GM18907 (cell line): Measurements from ENCODE around the gene MYO3B.

ENCODE experiments used
- ATAC-seq: cut with Tn5 transposase; IDR thresholded peaks from one replicate; pipeline ENCODE4 v1.9.1; 2021; ENCODE audit warnings: mild to moderate bottlenecking, moderate library complexity; ENCODE audit not compliant: unreplicated experiment

The MYO3B gene, protein sequence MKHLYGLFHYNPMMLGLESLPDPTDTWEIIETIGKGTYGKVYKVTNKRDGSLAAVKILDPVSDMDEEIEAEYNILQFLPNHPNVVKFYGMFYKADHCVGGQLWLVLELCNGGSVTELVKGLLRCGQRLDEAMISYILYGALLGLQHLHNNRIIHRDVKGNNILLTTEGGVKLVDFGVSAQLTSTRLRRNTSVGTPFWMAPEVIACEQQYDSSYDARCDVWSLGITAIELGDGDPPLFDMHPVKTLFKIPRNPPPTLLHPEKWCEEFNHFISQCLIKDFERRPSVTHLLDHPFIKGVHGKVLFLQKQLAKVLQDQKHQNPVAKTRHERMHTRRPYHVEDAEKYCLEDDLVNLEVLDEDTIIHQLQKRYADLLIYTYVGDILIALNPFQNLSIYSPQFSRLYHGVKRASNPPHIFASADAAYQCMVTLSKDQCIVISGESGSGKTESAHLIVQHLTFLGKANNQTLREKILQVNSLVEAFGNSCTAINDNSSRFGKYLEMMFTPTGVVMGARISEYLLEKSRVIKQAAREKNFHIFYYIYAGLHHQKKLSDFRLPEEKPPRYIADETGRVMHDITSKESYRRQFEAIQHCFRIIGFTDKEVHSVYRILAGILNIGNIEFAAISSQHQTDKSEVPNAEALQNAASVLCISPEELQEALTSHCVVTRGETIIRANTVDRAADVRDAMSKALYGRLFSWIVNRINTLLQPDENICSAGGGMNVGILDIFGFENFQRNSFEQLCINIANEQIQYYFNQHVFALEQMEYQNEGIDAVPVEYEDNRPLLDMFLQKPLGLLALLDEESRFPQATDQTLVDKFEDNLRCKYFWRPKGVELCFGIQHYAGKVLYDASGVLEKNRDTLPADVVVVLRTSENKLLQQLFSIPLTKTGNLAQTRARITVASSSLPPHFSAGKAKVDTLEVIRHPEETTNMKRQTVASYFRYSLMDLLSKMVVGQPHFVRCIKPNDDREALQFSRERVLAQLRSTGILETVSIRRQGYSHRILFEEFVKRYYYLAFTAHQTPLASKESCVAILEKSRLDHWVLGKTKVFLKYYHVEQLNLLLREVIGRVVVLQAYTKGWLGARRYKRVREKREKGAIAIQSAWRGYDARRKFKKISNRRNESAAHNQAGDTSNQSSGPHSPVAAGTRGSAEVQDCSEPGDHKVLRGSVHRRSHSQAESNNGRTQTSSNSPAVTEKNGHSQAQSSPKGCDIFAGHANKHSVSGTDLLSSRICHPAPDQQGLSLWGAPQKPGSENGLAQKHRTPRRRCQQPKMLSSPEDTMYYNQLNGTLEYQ (N-terminal part only)

DNA sequence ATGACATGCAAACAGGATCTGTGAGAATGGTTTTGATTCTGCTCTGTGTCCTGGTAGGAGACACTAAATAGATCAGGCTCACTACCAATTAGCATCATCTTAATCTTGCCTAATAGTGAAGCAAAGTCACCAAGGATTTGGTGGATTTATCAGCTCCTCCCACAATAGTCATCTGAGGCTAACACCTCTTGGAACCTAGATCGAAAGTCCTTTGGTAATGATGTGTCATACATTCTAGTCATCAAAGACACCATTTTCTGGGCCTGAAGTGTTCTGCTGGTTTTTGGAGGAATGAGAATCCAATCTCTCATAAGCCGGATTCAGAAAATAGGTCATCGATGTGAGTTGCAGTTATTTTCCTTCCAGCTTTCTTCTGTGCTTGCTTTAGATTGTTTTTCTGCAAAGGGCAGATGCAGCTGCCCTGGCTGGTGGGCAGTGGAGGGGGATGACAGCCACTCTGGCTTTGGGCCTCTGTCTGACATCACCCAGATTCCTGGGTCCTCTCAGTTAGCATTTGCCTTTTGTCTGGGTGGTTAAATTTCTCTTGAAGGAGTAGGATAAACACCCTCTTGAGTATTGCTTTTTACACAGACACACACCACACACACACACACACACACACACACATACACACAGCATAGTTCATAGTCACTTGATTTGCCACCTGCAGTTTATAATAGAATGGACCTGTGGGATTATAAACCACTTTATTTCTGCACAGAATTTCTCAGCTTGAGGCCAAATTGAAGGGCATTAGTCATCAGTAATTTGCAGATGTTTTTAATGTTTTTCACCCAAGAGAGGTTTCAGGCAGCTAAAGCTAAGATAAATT, at the start of gene MYO3B:
Gene MYO3B (plus strand): TSS at position 198 of the 832 bp plus-strand sequence. CDS start 141 bp downstream, at position 339.
- no peak for ATAC-seq

- no peak for ATAC-seq
Observed at GRCh38 chr2:170139276-170139967, 38.5 kb upstream of the MYO3B start.

DNA sequence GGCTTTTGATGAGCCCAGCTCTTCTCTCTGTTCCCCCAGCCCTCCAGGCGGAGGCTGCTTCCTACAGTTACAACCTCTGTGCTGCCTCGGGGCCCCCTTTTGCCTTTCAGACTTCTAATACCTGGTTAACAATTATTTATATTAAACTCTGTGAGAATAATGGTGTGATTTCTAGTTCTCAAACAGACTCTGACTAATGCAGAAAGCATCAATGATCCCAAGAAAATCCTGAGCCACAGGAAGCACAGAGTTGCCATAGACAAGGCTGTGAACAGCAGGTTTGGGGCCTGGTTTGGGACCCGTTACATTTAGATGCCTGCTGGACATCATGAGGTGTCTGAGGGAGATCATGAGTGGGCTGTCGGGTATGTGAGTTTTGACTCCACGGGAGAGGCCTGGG, 37.4 kb upstream of the MYO3B start:
- no peak for ATAC-seq

GRCh38 chr2:170141865-170142264, 36.1 kb upstream of the MYO3B start:
- ATAC-seq: no peak

- no peak for ATAC-seq
Observed at GRCh38 chr2:170142502-170142901, 35.4 kb upstream of the MYO3B start.

DNA sequence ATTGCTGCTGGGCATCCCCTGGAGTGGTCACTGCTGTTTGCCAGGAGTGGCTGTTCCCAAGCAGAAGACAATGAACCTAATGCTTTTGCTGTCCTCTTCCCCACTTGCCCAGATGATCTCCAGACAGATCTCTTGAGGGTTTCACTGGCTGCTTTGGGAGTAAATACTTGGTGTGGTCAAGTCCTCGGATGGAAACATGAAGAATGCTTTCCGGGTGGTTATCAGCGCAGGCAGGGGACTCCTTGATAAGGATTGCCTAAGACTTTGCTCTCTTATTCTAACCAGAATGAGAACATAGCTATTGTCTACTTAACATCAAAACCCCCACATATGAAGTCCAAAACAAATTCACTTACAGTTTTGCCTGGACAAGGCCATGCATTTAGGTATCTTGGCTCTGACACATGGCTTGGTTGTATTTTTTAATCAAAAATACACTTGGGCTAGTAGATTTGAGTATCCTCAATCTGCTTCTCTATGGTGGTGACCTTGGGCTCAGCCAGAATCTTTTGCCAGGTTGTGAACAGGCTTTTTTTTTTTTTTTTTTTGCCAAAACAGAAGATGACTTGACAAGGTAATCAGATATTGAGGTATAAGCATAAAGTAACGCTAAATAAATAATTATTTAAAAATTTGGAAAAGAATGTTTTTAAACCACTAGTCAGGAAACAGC, 34.8 kb upstream of the MYO3B start:
- no peak for ATAC-seq

- ATAC-seq: no peak
Observed at GRCh38 chr2:170144761-170145160, 33.2 kb upstream of the MYO3B start.

- ATAC-seq: no peak
Observed at GRCh38 chr2:170145191-170145590, 32.8 kb upstream of the MYO3B start.

- ATAC-seq: no peak
Observed at GRCh38 chr2:170145675-170146432, 32.1 kb upstream of the MYO3B start.

- ATAC-seq: no peak
Observed at GRCh38 chr2:170146784-170147183, 31.2 kb upstream of the MYO3B start.

- no peak for ATAC-seq
Observed at GRCh38 chr2:170147576-170147975, 30.4 kb upstream of the MYO3B start.

- no peak for ATAC-seq
Observed at GRCh38 chr2:170148161-170148560, 29.8 kb upstream of the MYO3B start.

- ATAC-seq: no peak
Observed at GRCh38 chr2:170152421-170152820, 25.5 kb upstream of the MYO3B start.

DNA sequence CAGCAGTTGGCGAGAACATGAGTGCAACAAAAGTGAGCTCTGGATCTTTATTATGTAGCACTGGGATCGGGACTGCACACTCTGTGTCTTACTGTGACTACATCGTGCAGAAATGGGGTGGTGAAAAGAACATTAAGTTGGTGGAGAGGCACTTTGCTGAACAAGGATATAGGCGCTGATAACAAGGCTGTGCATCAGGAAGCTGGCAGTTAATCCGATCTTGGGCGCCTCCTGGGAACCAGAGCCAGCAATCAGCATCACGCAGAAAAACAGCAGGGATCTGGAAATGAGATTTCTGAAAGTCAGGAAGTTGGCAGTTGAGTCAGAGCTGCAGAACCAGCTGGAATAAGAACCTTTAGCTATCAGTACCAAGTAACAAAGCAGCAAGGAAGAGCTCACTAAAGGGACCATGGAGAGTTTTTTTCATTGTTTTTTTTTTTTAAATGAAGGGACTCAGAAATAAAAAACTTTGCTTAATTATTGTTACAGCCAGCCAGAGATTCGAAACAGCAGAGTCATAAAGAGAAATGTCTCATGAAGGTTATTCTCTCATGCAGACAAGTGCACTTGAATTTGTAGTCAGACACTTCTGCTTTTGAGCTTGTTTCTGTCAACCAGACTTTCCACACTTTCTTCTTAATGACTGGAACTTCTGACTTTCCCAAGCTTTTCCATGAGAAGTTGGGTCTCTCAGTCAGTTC, 22.8 kb upstream of the MYO3B start:
- ATAC-seq: no peak

DNA sequence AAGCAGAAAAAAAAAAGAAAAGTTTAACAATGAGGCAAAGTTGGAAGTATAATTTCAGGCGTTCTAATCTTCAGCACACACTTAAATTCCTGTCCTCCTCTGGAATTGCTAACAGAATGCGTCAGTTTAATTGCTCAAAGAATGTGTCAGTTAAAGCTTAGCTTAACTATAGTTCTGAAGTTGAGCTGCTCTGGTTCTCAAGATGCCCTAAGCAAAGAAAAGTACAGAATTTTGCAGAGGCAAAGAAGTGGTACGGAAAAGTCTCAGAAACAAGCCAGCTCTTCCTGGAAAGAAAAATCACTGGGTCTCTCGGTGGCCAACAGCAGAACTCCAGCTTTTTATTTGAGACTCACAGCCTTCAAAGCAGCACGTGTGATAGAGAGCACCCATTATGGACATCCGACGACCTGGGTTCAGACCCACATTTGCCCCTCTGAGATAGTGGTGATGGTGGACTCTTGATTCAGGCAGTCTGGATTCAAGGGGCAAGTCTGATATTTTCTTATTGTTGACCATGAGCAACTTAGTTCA, 22.2 kb upstream of the MYO3B start:
- no peak for ATAC-seq

DNA sequence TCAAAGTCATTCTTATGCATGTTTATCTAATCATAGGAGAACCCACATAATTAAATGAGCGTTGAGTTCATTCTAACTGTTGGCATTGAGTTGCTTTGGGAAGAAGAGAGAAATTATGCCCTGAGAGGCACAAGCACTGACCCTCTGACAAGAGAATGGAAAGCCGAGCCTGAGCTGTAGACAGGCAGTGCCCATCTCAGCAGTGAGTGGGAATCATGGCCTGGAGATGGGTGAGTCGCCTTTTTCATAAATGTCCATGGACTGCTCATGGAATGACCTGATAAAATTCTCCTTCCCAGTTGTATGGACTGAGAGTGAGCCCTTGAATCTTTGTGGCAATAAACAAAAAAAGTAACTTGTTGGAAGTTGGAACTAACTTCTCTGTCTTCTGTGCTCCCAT, 21.4 kb upstream of the MYO3B start:
- ATAC-seq: no peak

- no peak for ATAC-seq
Observed at GRCh38 chr2:170157025-170157684, 20.8 kb upstream of the MYO3B start.
